Tibial nerve (tissue), 4 donors: ENCODE measurements around the gene CEP104. TPM values are rescaled to one million over a fixed set of nuclear protein-coding genes. Genes with fewer than 3 reads are reported as not detected.
A peak's percentile ranks its signal among the peaks of the same experiment; 100 is the strongest.

Experiments used
- DNase-seq, 2 donors: peaks; one replicate each; pipeline ENCODE4 v3.0.0-alpha.2; 2019; ENCODE audit warnings: low spot score in 2 of 2
- H3K27ac ChIP-seq, 4 donors: fragments of 200-600 bp; sonication (generic) in 3 of 4; one replicate each; pipeline ENCODE4 v1.5.1; 2017 to 2019; ENCODE audit warnings: mild to moderate bottlenecking in 1 of 4
- H3K27me3 ChIP-seq, 2 donors: fragments of 200-600 bp; sonication (generic) in 1 of 2; one replicate each; pipeline versions ENCODE4 v1.5.1 to v1.6.0; 2017 to 2019
- H3K36me3 ChIP-seq, 3 donors: fragments of 200-600 bp; sonication (generic); one replicate each; pipeline ENCODE4 v1.5.1; 2018 to 2019
- H3K4me1 ChIP-seq, 4 donors: fragments of 200-600 bp; sonication (generic) in 3 of 4; one replicate each; pipeline ENCODE4 v1.5.1; 2017 to 2019
- H3K4me3 ChIP-seq, 4 donors: fragments of 200-600 bp; sonication (generic) in 3 of 4; one replicate each; pipeline ENCODE4 v1.5.1; 2017 to 2019; ENCODE audit warnings: mild to moderate bottlenecking in 1 of 4, moderate library complexity in 1 of 4
- H3K9me3 ChIP-seq, 4 donors: fragments of 200-600 bp; sonication (generic) in 3 of 4; one replicate each; pipeline ENCODE4 v1.5.1; 2017 to 2019
- CTCF ChIP-seq, 5 experiments: fragments of 200-600 bp in 3 of 5; fragments of 450-650 bp in 2 of 5; sonication (generic) in 3 of 5; IDR thresholded peaks; one replicate each; pipeline ENCODE4 v1.5.1; 2016 to 2019; ENCODE audit warnings: antibody characterized with exemption in 5 of 5, mild to moderate bottlenecking in 3 of 5, moderate library complexity in 2 of 5
- EP300 ChIP-seq, 2 donors: sonication (generic); formaldehyde crosslinking; IDR thresholded peaks; one replicate each; pipeline ENCODE4 v1.6.1; 2017; ENCODE audit warnings: antibody characterized with exemption in 2 of 2, mild to moderate bottlenecking in 1 of 2
- POLR2A ChIP-seq, 2 donors: fragments of 450-650 bp; IDR thresholded peaks; one replicate each; pipeline ENCODE4 v1.6.1; 2017; ENCODE audit warnings: antibody characterized with exemption in 2 of 2, mild to moderate bottlenecking in 2 of 2, moderate library complexity in 2 of 2
- WGBS, 2 donors: methylation state at CpG; one replicate each; pipeline ENCODE4 v1.1.5; 2018; 5-methylcytosine and 5-hydroxymethylcytosine counted together
- total RNA-seq, 4 donors: library from RNA; depleted of rRNA; stranded (reverse); fragments of >200 nt; gene quantifications; one replicate each; pipeline ENCODE4 v1.1.0, GENCODE V29; 2016

The CEP104 gene
- total RNA-seq, 4 donors from 2014 or later, result 41.5 to 68.6 (median 48.0) TPM

GRCh38 chr1:3775490-3776230 lies 81.4 kb downstream of the CEP104 start:
- Histone ChIP-seq H3K27me3 (no peaks in the 10 kb centered on the region), H3K4me3 (peak overlapping the region in 1 of 4 donors; percentile 5), H3K4me1 (peaks cover 0 to 52% (median 40%) of the 10 kb centered on the region in 4 donors), H3K36me3 (peaks cover 0 to 37% (median 16%) of the 10 kb centered on the region in 3 donors), H3K27ac (peak overlapping the region in 2 of 4 donors; percentile 22 to 89), H3K9me3 (no peaks in the 10 kb centered on the region)
- WGBS, 2 donors, result 41 to 43% methylated on average over 16 to 17 of the region's 27 CpGs
- DNase-seq, result no peak
- TF ChIP-seq POLR2A (IDR thresholded peaks at IDR 0.05) (no peak), CTCF (IDR thresholded peaks at IDR 0.05) (peak in 1 of 5 experiments; percentile 23)

- WGBS, 2 donors, result 32 to 47% methylated on average over 10 to 12 of the region's 17 CpGs
- DNase-seq, result no peak
- peak overlapping the region in 2 of 4 donors; percentile 22 to 89 for H3K27ac ChIP-seq
- peaks cover 0 to 30% (median 10%) of the 10 kb centered on the region in 3 donors for H3K36me3 ChIP-seq
- no peaks in the 10 kb centered on the region for H3K27me3 ChIP-seq
- TF ChIP-seq CTCF (IDR thresholded peaks at IDR 0.05) (no peak), EP300 (IDR thresholded peaks at IDR 0.05) (no peak), POLR2A (IDR thresholded peaks at IDR 0.05) (no peak)
- peak overlapping the region in 1 of 4 donors; percentile 5 for H3K4me3 ChIP-seq
- H3K9me3 ChIP-seq, result no peaks in the 10 kb centered on the region
- H3K4me1 ChIP-seq, result peaks cover 0 to 52% (median 40%) of the 10 kb centered on the region in 4 donors
Observed at GRCh38 chr1:3774946-3775489, 82.0 kb downstream of the CEP104 start.

- TF ChIP-seq CTCF (IDR thresholded peaks at IDR 0.05) (no peak), POLR2A (IDR thresholded peaks at IDR 0.05) (no peak), EP300 (IDR thresholded peaks at IDR 0.05) (no peak)
- no peak for DNase-seq
- H3K4me1 ChIP-seq, result peaks cover 0 to 52% (median 40%) of the 10 kb centered on the region in 4 donors
- H3K36me3 ChIP-seq, result peaks cover 0 to 24% (median 4%) of the 10 kb centered on the region in 3 donors
- H3K27ac ChIP-seq, result peak overlapping the region in 2 of 4 donors; percentile 89 to 92
- H3K4me3 ChIP-seq, result no peak overlapping the region
- WGBS, 2 donors, result 59 to 73% methylated on average over 14 to 19 of the region's 19 CpGs
- no peaks in the 10 kb centered on the region for H3K9me3 ChIP-seq
- H3K27me3 ChIP-seq, result no peaks in the 10 kb centered on the region
Observed at GRCh38 chr1:3774276-3774945, 82.6 kb downstream of the CEP104 start.

- TF ChIP-seq EP300 (IDR thresholded peaks at IDR 0.05), result no peak
- no peak for TF ChIP-seq POLR2A (IDR thresholded peaks at IDR 0.05)
- TF ChIP-seq CTCF (IDR thresholded peaks at IDR 0.05), result no peak
- no peak for DNase-seq
- Histone ChIP-seq H3K4me3 (no peak overlapping the region), H3K36me3 (peaks cover 0 to 18% (median 0%) of the 10 kb centered on the region in 3 donors), H3K27me3 (no peaks in the 10 kb centered on the region), H3K9me3 (no peaks in the 10 kb centered on the region), H3K27ac (peak overlapping the region in 3 of 4 donors; percentile 26 to 92 (median 89)), H3K4me1 (peaks cover 0 to 52% (median 40%) of the 10 kb centered on the region in 4 donors)
- WGBS, 2 donors, result 71 to 76% methylated on average over 12 to 13 of the region's 16 CpGs
Observed at GRCh38 chr1:3773572-3774275, 83.3 kb downstream of the CEP104 start.
